Fibroblast of mammary gland (primary cell): ENCODE data around the gene GATAD2B.
A peak's percentile ranks its signal among the peaks of the same experiment; 100 is the strongest.
"Not testable (repeated sequence)": the region's sequence is repeated elsewhere in the genome, so short reads cannot be mapped to it uniquely, and the experiment has no call there.

Source experiments
- DNase-seq: peaks from one replicate; pipeline ENCODE4 v3.0.0-alpha.2; 2010; ENCODE audit warnings: low read depth
- H3K4me3 ChIP-seq: 2 replicates; pipeline ENCODE4 v1.5.1; 2011; ENCODE audit warnings: low read depth, mild to moderate bottlenecking, low read length, moderate library complexity; ENCODE audit not compliant: control insufficient read depth
- TF ChIP-seq, protein P1 (sequence below): conservative IDR thresholded peaks from 2 replicates; pipeline ENCODE4 v1.5.1; 2011; ENCODE audit warnings: low read depth, low read length, inconsistent platforms; ENCODE audit not compliant: control insufficient read depth, insufficient read depth

The GATAD2B gene

DNA sequence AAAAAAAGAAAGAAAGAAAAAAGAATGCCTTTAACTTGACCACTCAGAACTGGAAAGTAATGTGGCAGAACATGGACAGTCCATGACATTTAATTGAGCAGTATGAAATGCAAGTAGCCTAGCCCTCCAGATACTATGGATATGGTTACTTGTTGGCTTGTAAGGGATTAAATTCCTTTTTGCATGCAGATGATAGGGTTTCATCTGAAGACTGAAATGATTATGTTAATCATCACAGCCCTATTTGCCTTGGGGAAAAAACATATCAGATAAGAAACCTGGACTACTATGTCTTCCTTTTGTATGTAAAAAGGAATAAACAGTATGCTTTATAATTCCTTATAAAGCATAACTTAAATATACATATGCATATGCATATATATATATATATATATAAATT is 66.0 kb downstream of the GATAD2B start:
- TF ChIP-seq, protein P1, sequence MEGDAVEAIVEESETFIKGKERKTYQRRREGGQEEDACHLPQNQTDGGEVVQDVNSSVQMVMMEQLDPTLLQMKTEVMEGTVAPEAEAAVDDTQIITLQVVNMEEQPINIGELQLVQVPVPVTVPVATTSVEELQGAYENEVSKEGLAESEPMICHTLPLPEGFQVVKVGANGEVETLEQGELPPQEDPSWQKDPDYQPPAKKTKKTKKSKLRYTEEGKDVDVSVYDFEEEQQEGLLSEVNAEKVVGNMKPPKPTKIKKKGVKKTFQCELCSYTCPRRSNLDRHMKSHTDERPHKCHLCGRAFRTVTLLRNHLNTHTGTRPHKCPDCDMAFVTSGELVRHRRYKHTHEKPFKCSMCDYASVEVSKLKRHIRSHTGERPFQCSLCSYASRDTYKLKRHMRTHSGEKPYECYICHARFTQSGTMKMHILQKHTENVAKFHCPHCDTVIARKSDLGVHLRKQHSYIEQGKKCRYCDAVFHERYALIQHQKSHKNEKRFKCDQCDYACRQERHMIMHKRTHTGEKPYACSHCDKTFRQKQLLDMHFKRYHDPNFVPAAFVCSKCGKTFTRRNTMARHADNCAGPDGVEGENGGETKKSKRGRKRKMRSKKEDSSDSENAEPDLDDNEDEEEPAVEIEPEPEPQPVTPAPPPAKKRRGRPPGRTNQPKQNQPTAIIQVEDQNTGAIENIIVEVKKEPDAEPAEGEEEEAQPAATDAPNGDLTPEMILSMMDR, result no peak
- no peak for DNase-seq
- no peak overlapping the region for H3K4me3 ChIP-seq

DNA sequence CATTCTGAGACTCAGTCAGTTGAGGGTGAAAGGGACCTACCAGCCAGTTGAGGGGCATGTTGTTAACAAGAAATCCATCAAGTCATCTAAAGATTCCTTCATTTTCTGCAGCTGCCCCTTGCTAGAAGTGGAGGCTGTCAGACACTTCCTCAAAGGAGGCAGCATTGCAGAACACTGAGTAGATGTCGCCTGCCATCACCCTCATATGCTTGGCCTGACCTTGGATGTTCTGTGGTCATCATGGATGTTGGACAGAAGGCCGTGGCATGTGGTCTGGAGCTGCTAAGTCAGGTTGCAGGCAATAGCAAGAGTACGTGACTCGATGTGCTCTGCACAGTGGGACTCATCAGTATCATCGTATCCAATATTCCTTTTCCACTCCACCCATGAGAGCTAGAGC is 70.6 kb downstream of the GATAD2B start:
- H3K4me3 ChIP-seq, result no peak overlapping the region
- TF ChIP-seq, protein P1, result no peak
- no peak for DNase-seq

DNA sequence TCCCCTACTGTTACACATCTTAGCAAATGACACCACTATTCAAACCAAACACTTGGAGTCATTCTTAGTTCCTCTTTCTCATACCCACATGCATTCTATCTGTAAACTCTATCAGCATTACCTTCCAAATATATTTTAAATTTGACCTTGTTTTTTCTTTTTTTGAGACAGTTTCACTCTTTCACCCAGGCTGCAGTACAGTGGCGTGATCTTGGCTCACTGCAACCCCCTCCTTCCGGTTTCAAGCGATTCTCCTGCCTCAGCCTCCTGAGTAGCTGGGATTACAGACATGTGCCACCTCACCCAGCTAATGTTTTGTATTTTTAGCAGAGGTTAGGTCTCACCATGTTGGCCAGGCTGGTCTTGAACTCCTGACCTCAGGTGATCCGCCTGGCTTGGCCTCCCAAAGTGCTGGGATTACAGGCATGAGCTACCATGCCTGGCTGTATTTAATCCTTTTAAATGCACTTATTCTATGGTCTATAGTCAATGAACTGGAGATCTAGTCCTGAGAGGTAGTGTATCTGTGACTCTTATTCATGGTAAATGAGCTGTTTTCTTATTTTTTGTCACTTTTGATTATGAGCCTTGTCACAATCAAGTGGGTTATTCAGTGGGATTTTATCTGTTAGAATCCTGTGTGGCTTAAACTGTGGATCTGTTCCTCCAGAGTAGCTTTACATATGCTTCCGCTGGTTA is 73.1 kb downstream of the GATAD2B start:
- DNase-seq, result no peak

DNA sequence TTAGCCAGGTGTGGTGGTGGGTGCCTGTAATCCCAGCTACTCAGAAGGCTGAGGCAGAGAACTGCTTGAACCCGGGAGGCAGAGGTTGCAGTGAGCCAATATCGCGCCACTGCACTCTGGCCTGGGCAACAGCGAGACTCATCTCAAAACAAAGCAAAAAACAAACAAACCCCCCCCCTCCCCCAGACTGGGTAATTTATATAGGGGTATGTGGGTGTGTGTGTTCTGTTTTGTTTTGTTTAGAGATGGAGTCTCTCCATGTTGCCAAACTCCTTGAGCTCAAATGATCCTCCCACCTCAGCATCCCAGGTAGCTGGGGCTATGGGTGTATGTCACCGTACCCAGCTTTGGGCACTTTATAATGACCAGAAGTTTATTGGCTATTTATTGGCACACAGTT is 74.0 kb downstream of the GATAD2B start:
- no peak overlapping the region for H3K4me3 ChIP-seq
- DNase-seq, result no peak
- TF ChIP-seq, protein P1, result no peak

More for the DNA sequence above, 73.1 kb downstream of the GATAD2B start:
- no peak overlapping the region for H3K4me3 ChIP-seq
- TF ChIP-seq, protein P1, result no peak

- no peak for DNase-seq
- TF ChIP-seq, protein P1, result no peak
These were observed 77.6 kb downstream of the GATAD2B start for GRCh38 chr1:153845158-153845557.

GRCh38 chr1:153844349-153844748 is 78.4 kb downstream of the GATAD2B start:
- not testable (repeated sequence) for DNase-seq

More at GRCh38 chr1:153845158-153845557, 77.6 kb downstream of the GATAD2B start:
- H3K4me3 ChIP-seq, result no peak overlapping the region

DNA sequence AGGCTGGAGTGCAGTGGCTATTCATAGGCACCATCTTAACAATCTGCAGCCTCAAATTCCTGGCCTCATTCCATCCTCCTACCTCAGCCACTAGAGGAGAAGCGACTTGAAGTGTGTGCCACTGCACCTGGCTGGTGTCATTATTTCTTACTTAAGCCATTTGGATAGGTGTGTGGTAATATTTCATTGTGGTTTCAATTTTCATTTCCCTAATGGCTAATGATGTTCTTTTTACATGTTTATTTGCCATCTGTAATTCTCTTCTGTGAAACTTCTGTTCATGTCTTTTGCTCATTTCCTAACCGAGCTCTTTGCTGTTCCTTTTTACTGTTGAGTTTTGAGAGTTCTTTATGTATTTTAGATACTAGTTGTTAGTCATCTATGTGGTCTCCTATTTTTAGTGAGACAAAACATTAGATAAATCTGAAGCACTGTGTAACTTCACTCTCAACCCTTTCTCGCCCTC is 80.7 kb downstream of the GATAD2B start:
- no peak overlapping the region for H3K4me3 ChIP-seq
- DNase-seq, result peak; percentile 7
- TF ChIP-seq, protein P1, result no peak

More at GRCh38 chr1:153844349-153844748, 78.4 kb downstream of the GATAD2B start:
- H3K4me3 ChIP-seq, result not testable (repeated sequence)
